ENCODE measurements around the gene BCAS3. TPM values are rescaled to one million over a fixed set of nuclear protein-coding genes. Genes with fewer than 3 reads are reported as not detected.

Gene BCAS3
- total and polyA plus RNA-seq, 2 donors (not counting 1 experiment from before 2014, with no cell fraction given): 13.9 to 73.4 TPM

DNA sequence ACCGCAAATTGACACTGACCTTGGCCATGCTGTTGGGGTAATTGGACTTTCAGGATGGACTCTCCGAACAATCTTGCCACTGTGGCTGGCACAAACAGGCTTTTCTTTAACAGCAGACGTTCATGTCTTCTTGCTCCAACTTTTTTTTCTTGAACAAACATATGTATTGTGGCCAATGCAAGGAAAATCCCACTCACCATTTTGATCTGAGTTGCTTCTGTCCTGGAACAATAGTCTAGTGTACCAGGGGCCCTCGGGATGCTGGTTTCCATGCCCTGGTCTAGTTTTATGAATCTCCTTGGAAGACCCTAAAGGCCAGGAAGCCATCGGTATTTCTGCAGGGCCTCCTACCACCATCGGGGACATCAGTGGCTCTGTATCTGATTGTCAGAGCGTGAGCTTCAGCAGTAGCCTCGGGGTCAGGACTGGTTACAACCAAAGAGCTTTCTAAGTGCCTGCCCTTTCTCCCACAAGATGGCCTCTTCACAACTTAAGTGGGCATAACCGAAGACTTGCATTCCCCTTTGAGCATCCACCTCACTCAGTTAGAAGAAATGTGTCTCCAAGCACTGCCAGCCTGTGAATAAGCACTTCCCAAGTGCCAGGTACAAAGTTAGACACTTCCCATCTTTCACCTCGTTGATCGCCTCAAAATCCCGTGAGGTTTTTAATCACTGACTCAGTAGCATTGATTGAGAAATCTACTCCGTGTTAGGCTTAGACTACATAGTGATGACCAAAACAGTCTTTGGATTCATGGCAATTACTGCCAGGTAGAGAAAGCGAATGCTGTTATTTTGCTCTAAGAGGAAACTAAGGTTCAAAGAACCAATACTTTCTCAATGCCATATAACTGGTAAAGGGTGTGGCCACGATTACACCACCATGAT, 635.0 kb downstream of the BCAS3 start:
- Mint-ChIP-seq H3K27me3 (no peaks in the 10 kb centered on the region), H3K27ac (no peak overlapping the region), H3K4me3 (no peak overlapping the region), H3K9me3 (ENCODE audit: insufficient read depth) (no peaks in the 10 kb centered on the region), H3K4me1 (no peaks in the 10 kb centered on the region)
- H2AFZ ChIP-seq (ENCODE audit: insufficient read depth, low read depth, low read length, poor library complexity, severe bottlenecking): no peak overlapping the region
- H4K20me1 ChIP-seq (ENCODE audit: control insufficient read depth, insufficient read depth, low read length, poor library complexity, severe bottlenecking): no peaks in the 10 kb centered on the region
- no peaks in the 10 kb centered on the region for H3K36me3 ChIP-seq (replicated peaks in 1 of 2; ENCODE audit: control extremely low read depth in 1 of 2, control insufficient read depth in 1 of 2, extremely low read depth in 1 of 2, insufficient read depth in 2 of 2, low read length in 1 of 2)
- H3K79me2 ChIP-seq (ENCODE audit: control insufficient read depth, insufficient read depth, low read length): no peaks in the 10 kb centered on the region
- no peaks in the 10 kb centered on the region for H3K4me1 ChIP-seq (ENCODE audit: control insufficient read depth in 2 of 2, insufficient read depth in 2 of 2, low read length in 2 of 2)
- 95% methylated on average over 12 of the region's 15 CpGs for WGBS (ENCODE audit: insufficient coverage)
- no peak for ATAC-seq (ENCODE audit: low read depth)
- no peaks in the 10 kb centered on the region for H3K9me3 ChIP-seq (ENCODE audit: control extremely low read depth in 1 of 3, control insufficient read depth in 2 of 3, insufficient read depth in 1 of 3, low read length in 2 of 3)
- ChIA-PET POLR2A (no interaction called here), CTCF (no interaction called here)
- intact Hi-C loops (cut with micrococcal nuclease): no loop called here
- H3K27ac ChIP-seq (ENCODE audit: low read length in 2 of 2): no peak overlapping the region
- no peak overlapping the region for H3K4me3 ChIP-seq (ENCODE audit: control extremely low read depth in 1 of 5, extremely low read depth in 1 of 5, insufficient read depth in 1 of 5, low read depth in 2 of 5, low read length in 4 of 5)
- TF ChIP-seq, protein P1, sequence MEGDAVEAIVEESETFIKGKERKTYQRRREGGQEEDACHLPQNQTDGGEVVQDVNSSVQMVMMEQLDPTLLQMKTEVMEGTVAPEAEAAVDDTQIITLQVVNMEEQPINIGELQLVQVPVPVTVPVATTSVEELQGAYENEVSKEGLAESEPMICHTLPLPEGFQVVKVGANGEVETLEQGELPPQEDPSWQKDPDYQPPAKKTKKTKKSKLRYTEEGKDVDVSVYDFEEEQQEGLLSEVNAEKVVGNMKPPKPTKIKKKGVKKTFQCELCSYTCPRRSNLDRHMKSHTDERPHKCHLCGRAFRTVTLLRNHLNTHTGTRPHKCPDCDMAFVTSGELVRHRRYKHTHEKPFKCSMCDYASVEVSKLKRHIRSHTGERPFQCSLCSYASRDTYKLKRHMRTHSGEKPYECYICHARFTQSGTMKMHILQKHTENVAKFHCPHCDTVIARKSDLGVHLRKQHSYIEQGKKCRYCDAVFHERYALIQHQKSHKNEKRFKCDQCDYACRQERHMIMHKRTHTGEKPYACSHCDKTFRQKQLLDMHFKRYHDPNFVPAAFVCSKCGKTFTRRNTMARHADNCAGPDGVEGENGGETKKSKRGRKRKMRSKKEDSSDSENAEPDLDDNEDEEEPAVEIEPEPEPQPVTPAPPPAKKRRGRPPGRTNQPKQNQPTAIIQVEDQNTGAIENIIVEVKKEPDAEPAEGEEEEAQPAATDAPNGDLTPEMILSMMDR (IDR thresholded peaks at IDR 0.05): no peak
- TF ChIP-seq EZH2 (IDR thresholded peaks at IDR 0.05; ENCODE audit: borderline replicate concordance, insufficient read depth, low read depth, low read length, poor library complexity, severe bottlenecking): no peak
- no peak for DNase-seq
- no peak overlapping the region for H3K4me2 ChIP-seq (replicated peaks; ENCODE audit: low read depth, low read length, poor library complexity, severe bottlenecking)
- H3K9ac ChIP-seq (ENCODE audit: low read length): no peak overlapping the region
- no peaks in the 10 kb centered on the region for H3K27me3 ChIP-seq (replicated peaks in 1 of 4; ENCODE audit: control extremely low read depth in 1 of 4, control insufficient read depth in 3 of 4, insufficient read depth in 4 of 4, low read length in 3 of 4)
